Hindlimb muscle (tissue), 1 donor: ENCODE results near the gene SIX2. TPM values are rescaled to one million over a fixed set of nuclear protein-coding genes. Genes with fewer than 3 reads are reported as not detected.
"Not testable (repeated sequence)": the region's sequence is repeated elsewhere in the genome, so short reads cannot be mapped to it uniquely, and the experiment has no call there.

ENCODE experiments used
- DNase-seq: peaks from one replicate; pipeline ENCODE4 v3.0.0-alpha.2; 2013
- polyA plus RNA-seq: library from polyadenylated mRNA; unstranded; fragments of 120-200 nt; gene quantifications from one replicate; pipeline ENCODE4 v1.2.1, GENCODE V29; 2013; ENCODE audit not compliant: insufficient read length

SIX2 gene
- polyA plus RNA-seq: 7.2 TPM

DNA sequence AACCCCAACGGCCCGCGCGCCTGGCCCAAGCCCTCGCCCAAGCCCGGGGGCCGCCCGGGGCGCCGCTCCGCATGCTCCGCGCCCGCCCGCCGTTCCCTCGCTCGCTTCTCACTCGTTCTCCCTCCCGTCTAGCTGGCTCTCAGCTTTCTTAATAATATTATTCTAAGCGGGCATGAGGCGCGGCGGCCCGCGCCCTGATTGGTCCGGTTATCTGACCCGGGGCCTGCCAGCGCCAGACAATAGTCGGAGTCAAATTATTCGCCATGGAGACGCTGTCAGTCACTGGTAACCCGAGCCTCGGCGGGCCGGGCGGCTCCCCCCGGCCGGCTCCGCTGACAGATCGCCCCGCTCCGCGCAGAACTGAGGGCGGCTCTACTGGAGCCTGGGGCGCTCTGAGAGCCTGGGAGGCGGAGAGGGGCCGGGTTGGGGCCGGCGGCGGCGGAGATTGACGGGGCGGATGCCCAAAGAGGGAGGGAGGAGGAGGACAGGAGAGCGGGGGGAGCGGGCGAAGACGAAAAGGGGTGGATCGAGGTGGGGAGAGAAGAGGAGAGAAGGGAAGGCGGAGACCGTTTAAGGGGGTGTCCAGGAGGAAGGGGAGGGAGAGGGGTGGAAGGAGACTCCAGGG lies at the start of gene SIX2:
Gene SIX2 (minus strand): TSS at position 150 of the 625 bp plus-strand sequence. CDS start 342 bp downstream, outside the sequence.
- peak; percentile 95 for DNase-seq

DNA sequence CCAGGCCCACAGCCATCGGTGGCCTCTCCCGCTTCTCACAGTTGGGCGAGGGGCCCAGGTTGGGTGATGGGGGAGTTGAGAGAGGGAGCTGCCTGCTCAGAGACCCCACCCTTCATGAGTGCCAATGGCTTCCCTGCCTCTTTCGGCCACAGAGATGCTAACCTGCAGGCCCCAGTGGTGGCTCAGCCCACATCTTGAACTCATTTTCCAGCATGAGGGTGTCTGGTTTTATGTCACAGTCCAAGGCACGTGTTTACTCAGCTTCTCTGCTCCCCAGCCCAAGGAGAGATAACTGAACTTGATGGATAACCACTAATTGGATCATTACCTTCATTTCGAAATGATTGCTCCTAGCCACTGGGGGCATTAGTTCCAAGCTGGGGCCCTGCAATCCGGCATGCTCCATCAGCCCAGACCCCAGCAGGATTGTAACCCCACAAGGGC lies 45.9 kb upstream of the SIX2 start:
- no peak for DNase-seq

DNA sequence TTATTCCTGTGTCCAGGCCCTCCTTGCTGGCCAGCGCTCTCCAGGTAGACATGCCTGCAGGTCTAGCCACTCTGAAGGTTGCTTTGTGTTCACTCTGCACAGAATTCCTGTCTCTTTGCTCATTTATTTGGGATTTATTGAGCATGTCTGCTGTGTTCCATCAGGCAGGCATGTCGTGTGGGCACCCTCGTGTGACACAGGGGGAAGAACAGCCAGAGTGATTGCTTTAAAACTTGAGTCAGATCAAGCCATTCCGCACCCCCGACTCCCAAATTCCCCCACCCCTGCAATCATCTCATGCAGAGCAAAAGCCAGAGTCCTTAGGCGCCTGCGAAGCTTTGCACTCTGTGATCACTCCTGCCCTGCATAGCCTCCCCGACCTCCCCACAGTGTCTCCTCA lies 44.7 kb upstream of the SIX2 start:
- DNase-seq: no peak

- DNase-seq: no peak
Measured at GRCh38 chr2:45052388-45052928, 43.2 kb upstream of the SIX2 start.

DNA sequence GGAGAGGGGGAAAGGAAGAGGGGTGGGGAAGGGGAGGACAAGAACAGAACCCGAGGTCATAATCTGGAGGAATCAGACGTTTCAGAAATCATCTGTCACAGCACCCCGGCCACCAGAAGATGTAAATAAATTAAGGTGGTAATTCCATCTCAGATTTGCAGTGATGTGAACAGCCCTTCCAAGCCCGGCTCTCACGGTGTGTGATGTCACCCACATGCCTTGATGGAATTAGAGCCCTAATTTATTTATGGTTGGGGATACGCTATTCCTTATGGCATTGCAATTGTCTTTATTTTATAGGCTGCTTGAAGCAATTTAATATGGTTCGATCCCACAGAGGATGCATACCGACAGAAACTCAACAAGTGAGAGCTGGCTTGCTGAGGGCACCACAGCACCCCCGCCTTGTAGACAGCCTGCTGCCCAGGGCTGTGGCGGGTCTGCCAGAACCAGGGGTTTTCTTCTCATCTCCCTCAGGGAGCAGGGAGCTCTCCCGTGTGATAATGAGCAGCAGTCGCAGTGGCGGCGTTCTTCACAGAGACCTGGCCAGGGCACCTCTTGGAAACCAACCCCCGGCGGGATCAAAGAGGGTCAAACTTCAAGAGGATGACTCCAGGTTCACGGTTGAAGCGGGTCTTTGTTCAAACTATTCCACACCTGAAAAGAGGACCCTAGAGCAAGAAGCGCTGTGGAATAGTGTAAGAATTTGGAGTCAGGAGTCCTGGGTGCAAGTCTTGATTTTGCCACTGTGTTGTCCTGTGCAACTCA lies 40.5 kb upstream of the SIX2 start:
- DNase-seq: no peak

GRCh38 chr2:45047301-45047700 lies 38.0 kb upstream of the SIX2 start:
- DNase-seq: no peak

DNA sequence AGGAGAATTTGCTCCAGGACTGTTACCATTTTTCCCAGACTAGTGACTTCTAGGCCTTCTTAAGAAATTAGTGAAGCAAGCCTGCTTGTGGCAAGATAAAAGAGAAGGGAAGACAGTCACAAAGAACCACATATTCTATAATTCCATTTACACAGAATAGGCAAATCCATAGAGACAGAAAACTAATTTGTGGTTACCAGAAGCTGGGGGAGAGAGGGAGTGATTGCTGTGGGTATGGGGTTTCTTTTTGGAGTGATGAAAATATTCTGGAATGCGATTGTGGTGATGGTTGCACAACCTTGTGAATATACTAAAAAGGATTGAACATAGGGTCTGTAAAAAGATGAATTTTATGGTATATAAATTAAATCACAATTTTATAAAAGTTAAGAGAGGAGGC lies 37.5 kb upstream of the SIX2 start:
- no peak for DNase-seq

DNA sequence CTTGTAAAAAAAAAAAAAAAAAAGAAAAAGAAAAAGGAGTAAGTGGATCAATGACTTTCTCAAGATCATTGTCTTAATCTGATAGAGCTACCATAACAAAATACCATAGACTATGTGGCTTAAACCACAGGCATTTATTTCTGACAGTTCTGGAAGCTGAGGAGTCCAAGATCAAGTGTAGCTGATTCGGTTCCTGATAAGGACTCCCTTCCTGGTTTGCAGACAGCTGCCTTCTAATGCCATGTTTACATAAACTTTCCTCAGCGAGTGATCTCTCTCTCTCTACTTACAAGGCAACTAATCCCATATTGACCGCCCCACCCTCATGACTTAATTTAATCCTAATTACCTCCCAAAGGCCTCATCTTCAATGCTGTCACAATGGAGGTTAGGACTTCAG lies 36.5 kb upstream of the SIX2 start:
- DNase-seq: no peak

DNA sequence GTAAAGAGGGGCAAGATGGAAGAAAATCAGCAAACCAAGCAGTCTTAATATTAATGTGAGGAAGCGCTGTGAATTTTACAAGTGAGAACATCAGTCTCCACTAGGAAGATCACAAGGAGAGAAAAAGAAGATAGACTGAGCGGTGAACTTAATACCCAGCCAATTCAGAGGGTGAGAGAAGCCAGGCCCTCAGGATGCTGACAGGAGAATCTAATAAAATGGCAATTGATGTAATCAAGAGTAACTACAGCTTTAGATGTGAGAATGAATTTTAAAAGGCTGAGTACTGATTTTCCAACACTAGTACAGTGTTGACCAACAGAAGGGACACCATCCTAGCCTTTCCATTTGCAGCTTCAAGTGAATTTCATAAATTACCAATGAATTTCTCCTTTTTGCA lies 35.7 kb upstream of the SIX2 start:
- no peak for DNase-seq

GRCh38 chr2:45043174-45043573 lies 33.9 kb upstream of the SIX2 start:
- no peak for DNase-seq

GRCh38 chr2:45042401-45042800 lies 33.1 kb upstream of the SIX2 start:
- no peak for DNase-seq

DNA sequence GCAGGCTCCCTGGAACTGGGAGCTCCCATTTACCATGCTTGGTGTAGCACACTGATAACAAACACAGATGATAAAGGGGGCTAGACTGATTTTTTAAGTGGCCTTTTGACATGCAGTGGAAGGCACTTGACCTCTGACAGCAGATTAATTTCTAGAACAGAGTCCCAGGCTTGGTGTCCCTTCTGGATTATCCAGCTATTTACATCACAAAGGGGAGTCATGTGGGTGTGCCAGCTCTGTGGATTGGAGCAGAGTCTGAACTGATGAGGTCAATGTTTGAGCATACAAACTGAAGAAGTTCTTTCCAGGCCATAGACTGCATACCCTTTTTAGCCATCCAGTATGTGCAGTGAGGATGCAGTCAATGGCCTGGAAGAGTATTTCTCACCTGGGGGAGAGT lies 31.5 kb upstream of the SIX2 start:
- DNase-seq: no peak

GRCh38 chr2:45039804-45040203 lies 30.6 kb upstream of the SIX2 start:
- not testable (repeated sequence) for DNase-seq

DNA sequence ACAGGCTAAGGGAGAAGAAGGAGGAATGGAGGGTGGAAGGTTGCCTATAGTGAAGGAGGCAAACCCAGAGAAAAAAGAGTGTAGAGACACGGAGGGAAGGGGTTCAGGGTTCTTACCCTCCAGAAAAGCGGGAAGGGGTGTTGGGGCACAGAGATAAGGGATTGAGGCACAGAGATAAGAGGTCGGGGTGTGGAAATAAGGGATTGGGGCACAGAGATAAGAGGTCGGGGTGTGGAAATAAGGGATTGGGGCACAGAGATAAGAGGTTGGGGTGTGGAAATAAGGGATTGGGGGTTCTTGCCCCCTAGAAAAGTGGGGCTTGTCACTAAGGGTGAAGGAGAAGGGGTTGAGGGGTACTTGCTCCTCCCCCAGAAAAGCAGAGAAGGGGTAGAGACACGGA lies 29.6 kb upstream of the SIX2 start:
- DNase-seq: not testable (repeated sequence)

DNA sequence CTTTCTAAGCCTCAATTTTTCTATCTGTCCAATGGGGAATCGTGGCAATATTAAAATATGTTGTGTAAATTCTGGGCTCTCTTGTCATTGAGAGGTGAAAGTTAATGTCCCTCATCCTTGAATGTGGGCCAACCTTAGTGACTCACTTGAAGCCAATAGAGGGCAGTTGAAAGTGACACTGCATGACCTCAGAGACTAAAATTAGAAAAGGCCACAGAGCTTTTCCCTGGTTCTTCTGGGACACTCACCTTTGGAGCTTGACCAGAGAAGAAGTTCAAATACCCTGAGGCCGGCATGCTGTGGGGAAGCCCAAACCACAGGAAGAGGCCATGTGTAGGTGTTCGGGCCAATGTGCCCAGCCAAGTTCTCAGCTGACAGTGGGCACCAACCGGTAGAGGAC lies 24.1 kb upstream of the SIX2 start:
- no peak for DNase-seq

- no peak for DNase-seq
Measured at GRCh38 chr2:45031028-45031427, 21.8 kb upstream of the SIX2 start.

GRCh38 chr2:45030553-45030952 lies 21.3 kb upstream of the SIX2 start:
- DNase-seq: no peak

DNA sequence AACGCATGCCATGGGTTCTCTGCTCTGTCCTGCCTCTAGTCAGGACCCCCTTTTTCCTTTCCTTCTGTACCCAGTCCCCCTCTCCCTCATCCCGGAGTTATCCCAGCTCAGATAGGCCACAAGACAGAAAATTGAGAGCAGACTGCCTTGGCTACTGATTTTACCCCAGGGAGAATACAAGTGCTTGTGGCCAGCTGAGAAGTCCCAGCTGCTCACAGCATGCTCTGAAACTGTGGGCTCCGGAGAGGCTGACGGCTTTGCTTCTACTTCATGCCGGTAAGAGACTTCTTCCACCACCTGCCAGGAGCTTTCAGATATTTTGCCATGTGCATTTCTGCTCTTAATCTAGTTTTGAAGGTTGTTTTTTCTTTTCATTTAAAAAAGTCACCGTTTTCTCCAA lies 20.0 kb upstream of the SIX2 start:
- DNase-seq: no peak

GRCh38 chr2:45028276-45028675 lies 19.0 kb upstream of the SIX2 start:
- DNase-seq: no peak

- no peak for DNase-seq
Measured at GRCh38 chr2:45026924-45027450, 17.7 kb upstream of the SIX2 start.

DNA sequence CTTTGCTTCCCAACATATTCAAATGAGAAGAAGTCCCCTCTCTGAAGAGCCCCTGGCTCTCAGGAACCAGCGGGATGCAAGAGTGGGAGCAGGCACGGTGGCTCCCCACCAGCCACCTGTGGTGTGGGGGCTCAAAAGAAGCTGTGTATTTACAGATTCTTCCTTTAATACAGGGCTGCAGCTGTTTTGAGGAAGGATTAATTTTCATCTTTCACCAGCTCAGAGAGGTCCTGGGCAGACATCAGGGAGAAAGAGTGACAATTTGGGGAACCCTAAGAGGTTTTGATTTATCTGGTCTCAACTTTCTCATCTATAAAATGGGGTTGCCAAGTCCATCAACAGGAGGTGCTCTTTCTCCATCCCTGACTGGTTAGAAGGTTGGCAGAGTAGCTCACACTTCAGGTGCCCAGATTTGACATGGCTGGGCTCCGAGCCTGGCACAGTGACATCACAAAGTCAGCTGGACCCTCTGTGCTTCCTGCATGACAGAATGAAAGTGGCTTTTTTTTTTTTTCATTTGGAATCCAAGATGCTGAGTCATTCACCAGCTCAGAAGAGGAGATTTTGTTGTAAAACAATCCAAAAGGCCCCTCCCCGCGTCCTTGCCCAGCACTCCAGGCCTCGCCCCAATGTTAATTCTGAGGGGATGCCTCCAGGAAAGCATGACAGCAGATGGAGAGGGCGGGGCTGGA lies 15.5 kb upstream of the SIX2 start:
- DNase-seq: no peak

DNA sequence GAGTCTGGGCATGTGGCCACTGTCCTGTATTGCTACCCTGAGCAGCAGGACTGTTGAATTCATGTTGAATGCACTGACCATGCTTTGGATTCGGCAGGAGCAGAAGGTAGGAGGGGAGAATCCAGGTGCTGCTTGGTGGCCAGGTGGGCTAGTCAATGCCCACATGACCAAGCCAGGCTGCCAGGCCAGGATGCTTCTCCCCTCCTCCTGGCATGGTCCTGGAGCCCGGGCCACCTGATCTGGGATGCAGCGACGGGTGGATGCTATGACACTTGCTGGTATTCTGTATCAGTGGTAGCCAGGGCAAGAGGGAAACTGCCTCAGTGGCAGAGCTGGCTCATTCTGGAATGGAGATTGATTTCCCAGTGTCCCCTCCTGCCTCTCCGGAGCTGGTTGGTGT lies 14.8 kb upstream of the SIX2 start:
- no peak for DNase-seq

- no peak for DNase-seq
Measured at GRCh38 chr2:45020439-45020838, 11.2 kb upstream of the SIX2 start.
